Adipocyte (in vitro differentiated cells): Measurements from ENCODE around the gene THOC7.

Source experiments
- DNase-seq: peaks from one replicate; pipeline ENCODE4 v3.0.0-alpha.2; 2015; ENCODE audit warnings: low read depth
- H3K27me3 ChIP-seq: replicated peaks from 2 replicates; pipeline ENCODE4 v1.7.0; 2013; ENCODE audit warnings: mild to moderate bottlenecking, low read length, moderate library complexity; ENCODE audit not compliant: control insufficient read depth, insufficient read depth
- H3K36me3 ChIP-seq: 2 replicates; pipeline ENCODE4 v1.7.0; 2013; ENCODE audit warnings: low read length, mild to moderate bottlenecking, moderate library complexity; ENCODE audit not compliant: control insufficient read depth, insufficient read depth, severe bottlenecking
- H3K4me1 ChIP-seq: 2 replicates; pipeline ENCODE4 v1.7.0; 2013; ENCODE audit warnings: mild to moderate bottlenecking, low read length, moderate library complexity; ENCODE audit not compliant: control insufficient read depth, insufficient read depth
- H3K4me3 ChIP-seq: 2 replicates; pipeline ENCODE4 v1.7.0; 2013; ENCODE audit warnings: mild to moderate bottlenecking, low read length, moderate library complexity
- H3K9ac ChIP-seq: 2 replicates; pipeline ENCODE4 v1.7.0; 2013; ENCODE audit warnings: mild to moderate bottlenecking, low read length, moderate library complexity
- H3K9me3 ChIP-seq: 2 replicates; pipeline ENCODE4 v1.7.0; 2013; ENCODE audit warnings: mild to moderate bottlenecking, low read length, moderate library complexity; ENCODE audit not compliant: control insufficient read depth

Gene THOC7

GRCh38 chr3:63832395-63832794, 31.2 kb downstream of the THOC7 start:
- Histone ChIP-seq H3K4me1 (no peaks in the 10 kb centered on the region), H3K27me3 (no peaks in the 10 kb centered on the region), H3K4me3 (no peak overlapping the region), H3K36me3 (peaks cover 79% of the 10 kb centered on the region), H3K9ac (no peak overlapping the region), H3K9me3 (no peaks in the 10 kb centered on the region)
- no peak for DNase-seq

- Histone ChIP-seq H3K36me3 (peaks cover 77% of the 10 kb centered on the region), H3K9ac (no peak overlapping the region), H3K9me3 (no peaks in the 10 kb centered on the region), H3K4me1 (no peaks in the 10 kb centered on the region), H3K27me3 (no peaks in the 10 kb centered on the region), H3K4me3 (no peak overlapping the region)
- DNase-seq: no peak
Observed at GRCh38 chr3:63830526-63830925, 33.1 kb downstream of the THOC7 start.

GRCh38 chr3:63824309-63824708, 39.3 kb downstream of the THOC7 start:
- H3K27me3 ChIP-seq: no peaks in the 10 kb centered on the region
- H3K36me3 ChIP-seq: peaks cover 28% of the 10 kb centered on the region
- no peaks in the 10 kb centered on the region for H3K4me1 ChIP-seq
- peak; percentile 21 for DNase-seq
- H3K9ac ChIP-seq: no peak overlapping the region
- no peak overlapping the region for H3K4me3 ChIP-seq
- no peaks in the 10 kb centered on the region for H3K9me3 ChIP-seq

- Histone ChIP-seq H3K9me3 (no peaks in the 10 kb centered on the region), H3K4me3 (no peak within 1 kb of the TSS)
- DNase-seq: no peak
Observed at GRCh38 chr3:63819151-63819398, 44.5 kb downstream of the THOC7 start, which contains the start of gene C3orf49. Gene C3orf49, plus strand, starts transcription at chr3:63819299. Its CDS starts 173 bp downstream, at chr3:63819472.

GRCh38 chr3:63818282-63819150, 45.1 kb downstream of the THOC7 start:
- H3K27me3 ChIP-seq: no peaks in the 10 kb centered on the region
- no peak overlapping the region for H3K4me3 ChIP-seq
- peak; percentile 87 for DNase-seq
- H3K9me3 ChIP-seq: no peaks in the 10 kb centered on the region
- no peak overlapping the region for H3K9ac ChIP-seq
- no peaks in the 10 kb centered on the region for H3K36me3 ChIP-seq
- no peaks in the 10 kb centered on the region for H3K4me1 ChIP-seq

More at GRCh38 chr3:63819151-63819398, 44.5 kb downstream of the THOC7 start, which contains the start of gene C3orf49:
- Histone ChIP-seq H3K9ac (no peak within 1 kb of the TSS), H3K4me1 (no peaks in the 10 kb centered on the region), H3K36me3 (no peaks in the 10 kb centered on the region), H3K27me3 (no peaks in the 10 kb centered on the region)

GRCh38 chr3:63817225-63817624, 46.4 kb downstream of the THOC7 start:
- no peak for DNase-seq
- H3K4me3 ChIP-seq: no peak overlapping the region
- H3K4me1 ChIP-seq: no peaks in the 10 kb centered on the region
- H3K9ac ChIP-seq: no peak overlapping the region
- H3K27me3 ChIP-seq: no peaks in the 10 kb centered on the region
- H3K9me3 ChIP-seq: no peaks in the 10 kb centered on the region
- no peaks in the 10 kb centered on the region for H3K36me3 ChIP-seq

GRCh38 chr3:63814237-63814636, 49.4 kb downstream of the THOC7 start:
- DNase-seq: peak; percentile 9
- Histone ChIP-seq H3K4me3 (no peak overlapping the region), H3K9me3 (no peaks in the 10 kb centered on the region), H3K4me1 (no peaks in the 10 kb centered on the region), H3K36me3 (no peaks in the 10 kb centered on the region), H3K9ac (no peak overlapping the region), H3K27me3 (no peaks in the 10 kb centered on the region)

GRCh38 chr3:63809607-63810006, 54.0 kb downstream of the THOC7 start:
- no peak for DNase-seq
- no peak overlapping the region for H3K4me3 ChIP-seq
- H3K4me1 ChIP-seq: no peaks in the 10 kb centered on the region
- no peaks in the 10 kb centered on the region for H3K27me3 ChIP-seq
- no peaks in the 10 kb centered on the region for H3K36me3 ChIP-seq
- no peak overlapping the region for H3K9ac ChIP-seq
- H3K9me3 ChIP-seq: peaks cover 3% of the 10 kb centered on the region

GRCh38 chr3:63808633-63809032, 55.0 kb downstream of the THOC7 start:
- H3K36me3 ChIP-seq: no peaks in the 10 kb centered on the region
- peaks cover 3% of the 10 kb centered on the region for H3K9me3 ChIP-seq
- H3K4me1 ChIP-seq: no peaks in the 10 kb centered on the region
- no peak overlapping the region for H3K9ac ChIP-seq
- no peak for DNase-seq
- H3K4me3 ChIP-seq: no peak overlapping the region
- H3K27me3 ChIP-seq: no peaks in the 10 kb centered on the region

- DNase-seq: no peak
- Histone ChIP-seq H3K27me3 (no peaks in the 10 kb centered on the region), H3K36me3 (no peaks in the 10 kb centered on the region), H3K9me3 (peaks cover 3% of the 10 kb centered on the region), H3K4me1 (peaks cover 3% of the 10 kb centered on the region), H3K4me3 (no peak overlapping the region), H3K9ac (no peak overlapping the region)
Observed at GRCh38 chr3:63807961-63808565, 55.5 kb downstream of the THOC7 start.

GRCh38 chr3:63803911-63804310, 59.7 kb downstream of the THOC7 start:
- no peaks in the 10 kb centered on the region for H3K27me3 ChIP-seq
- H3K4me1 ChIP-seq: peaks cover 3% of the 10 kb centered on the region
- H3K4me3 ChIP-seq: no peak overlapping the region
- no peak overlapping the region for H3K9ac ChIP-seq
- peaks cover 3% of the 10 kb centered on the region for H3K9me3 ChIP-seq
- no peaks in the 10 kb centered on the region for H3K36me3 ChIP-seq
- DNase-seq: no peak
